ENCODE results near the gene ADAM10. TPM values are rescaled to one million over a fixed set of nuclear protein-coding genes. Genes with fewer than 3 reads are reported as not detected.
A peak's percentile ranks its signal among the peaks of the same experiment; 100 is the strongest.

The ADAM10 gene
- total RNA-seq, 1 experiment from 2014 or later = 132 TPM

DNA sequence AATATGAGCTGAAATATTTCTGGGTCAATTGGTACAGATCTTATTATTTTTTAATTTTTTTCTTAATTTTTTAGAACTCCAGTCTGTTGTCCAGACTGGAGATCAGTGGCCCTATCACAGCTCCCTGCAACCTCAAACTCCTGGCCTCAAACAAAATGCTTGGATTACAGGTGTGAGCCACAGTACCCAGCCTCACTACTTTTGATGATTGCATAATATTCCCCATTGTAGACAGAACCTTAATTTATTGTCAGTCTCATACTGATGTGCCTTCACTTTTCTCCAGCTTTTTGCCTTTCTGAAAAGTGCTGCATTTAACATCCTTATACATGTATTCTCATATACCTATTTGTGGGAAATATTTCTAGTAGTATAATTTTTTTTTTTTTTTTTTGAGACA lies 172.8 kb downstream of the ADAM10 start:
- no peak for DNase-seq (ENCODE audit: low read depth, low spot score)
- in situ Hi-C loops (cut with HindIII; ENCODE audit: low pct_unique_long_range_greater_than_20kb, low sequenced_read_pairs) = no loop called here

DNA sequence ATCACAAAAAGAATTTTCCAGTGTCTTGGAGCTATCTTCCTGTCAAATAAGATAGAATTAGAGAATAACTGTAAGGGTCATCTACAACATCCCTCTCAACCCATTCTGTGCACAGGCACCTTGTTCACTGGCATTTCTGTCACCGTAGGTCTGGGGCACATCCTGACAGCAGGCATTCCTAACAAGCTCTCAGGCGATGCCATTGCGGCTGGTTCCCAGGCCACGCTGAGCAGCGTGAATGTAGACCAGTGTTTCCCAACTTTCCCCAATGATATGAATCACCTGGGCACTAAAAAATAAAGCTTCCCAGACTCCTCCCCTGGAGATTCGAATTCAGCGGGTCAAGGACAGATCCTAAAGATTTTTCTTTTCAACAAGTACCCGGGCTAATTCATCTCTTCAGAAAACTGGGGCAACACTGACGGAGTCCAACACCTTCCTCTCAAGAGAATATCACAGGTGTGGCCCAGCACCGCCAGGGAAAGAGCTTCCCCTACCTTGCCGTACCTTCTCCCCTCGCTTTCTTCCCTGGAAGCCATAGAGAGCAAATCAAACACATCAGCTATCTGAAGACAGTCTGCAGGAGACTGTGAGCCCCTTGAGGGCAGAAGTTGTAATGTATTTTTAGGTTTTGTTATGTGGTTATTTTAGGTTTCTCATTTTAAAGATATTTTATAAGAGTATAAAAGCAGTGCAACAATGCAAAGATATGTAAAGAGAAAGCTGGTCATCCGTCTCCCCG lies 174.3 kb downstream of the ADAM10 start:
- in situ Hi-C loops (cut with HindIII; ENCODE audit: low pct_unique_long_range_greater_than_20kb, low sequenced_read_pairs) = no loop called here
- no peak for DNase-seq (ENCODE audit: low read depth, low spot score)

DNA sequence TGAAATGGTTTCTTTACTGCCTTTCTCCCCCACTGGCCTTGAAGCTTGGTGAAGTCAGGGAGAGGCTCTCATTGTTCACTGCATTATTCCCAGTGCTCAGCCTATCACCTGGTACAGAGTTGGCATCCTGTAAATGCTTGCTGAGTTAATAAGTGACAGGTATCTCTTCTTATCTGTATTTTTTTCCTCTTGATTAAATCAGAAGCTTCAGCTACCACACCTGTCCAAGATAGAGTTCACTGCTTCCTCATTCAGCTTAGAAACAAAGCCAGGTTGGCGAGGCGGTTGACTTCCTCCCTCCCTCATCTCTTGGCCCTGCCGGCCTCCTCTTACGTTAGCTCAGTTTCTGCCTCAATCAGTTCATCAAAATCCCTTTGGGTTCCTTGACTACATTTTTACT lies 174.9 kb downstream of the ADAM10 start:
- DNase-seq (ENCODE audit: low read depth, low spot score) = no peak
- in situ Hi-C loops (cut with HindIII; ENCODE audit: low pct_unique_long_range_greater_than_20kb, low sequenced_read_pairs) = no loop called here

DNA sequence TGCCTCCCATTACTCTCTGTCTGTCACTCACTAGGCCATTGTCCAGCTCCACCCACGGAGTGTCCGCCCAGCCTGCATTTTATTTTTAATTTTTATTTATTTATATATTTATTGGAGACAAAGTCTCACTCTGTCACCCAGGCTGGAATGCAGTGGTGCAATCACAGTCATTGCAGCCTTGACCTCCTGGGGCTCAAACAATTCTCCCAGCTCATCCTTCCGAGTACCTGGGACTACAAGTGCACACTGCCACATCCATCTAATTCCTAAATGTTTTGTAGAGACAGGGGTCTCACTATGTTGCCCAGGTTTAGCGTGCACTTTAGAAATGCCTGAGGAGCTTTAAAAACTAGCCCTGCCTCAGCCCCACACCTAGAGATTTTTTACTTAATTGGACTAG lies 176.2 kb downstream of the ADAM10 start:
- no peak for DNase-seq (ENCODE audit: low read depth, low spot score)
- in situ Hi-C loops (cut with HindIII; ENCODE audit: low pct_unique_long_range_greater_than_20kb, low sequenced_read_pairs) = no loop called here

DNA sequence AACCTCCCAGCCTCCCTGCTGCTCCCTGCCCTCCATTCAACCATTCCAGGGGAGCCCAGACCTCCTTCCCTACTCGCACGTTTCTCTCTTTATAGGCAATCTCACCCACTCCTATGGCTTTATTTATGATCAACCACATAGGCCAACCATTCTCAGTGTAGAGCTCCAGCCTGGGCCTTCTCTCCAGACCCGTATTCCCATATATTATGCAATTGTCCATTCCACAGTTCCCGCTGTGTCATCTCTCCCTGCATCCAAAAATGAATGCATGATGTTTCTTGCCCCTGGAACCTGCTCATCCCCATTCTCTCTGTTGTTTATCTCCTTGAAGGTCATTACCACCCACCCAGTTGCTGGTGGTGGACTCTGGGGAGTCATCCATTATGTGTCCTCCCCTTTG lies 177.0 kb downstream of the ADAM10 start:
- in situ Hi-C loops (cut with HindIII; ENCODE audit: low pct_unique_long_range_greater_than_20kb, low sequenced_read_pairs) = no loop called here
- no peak for DNase-seq (ENCODE audit: low read depth, low spot score)

DNA sequence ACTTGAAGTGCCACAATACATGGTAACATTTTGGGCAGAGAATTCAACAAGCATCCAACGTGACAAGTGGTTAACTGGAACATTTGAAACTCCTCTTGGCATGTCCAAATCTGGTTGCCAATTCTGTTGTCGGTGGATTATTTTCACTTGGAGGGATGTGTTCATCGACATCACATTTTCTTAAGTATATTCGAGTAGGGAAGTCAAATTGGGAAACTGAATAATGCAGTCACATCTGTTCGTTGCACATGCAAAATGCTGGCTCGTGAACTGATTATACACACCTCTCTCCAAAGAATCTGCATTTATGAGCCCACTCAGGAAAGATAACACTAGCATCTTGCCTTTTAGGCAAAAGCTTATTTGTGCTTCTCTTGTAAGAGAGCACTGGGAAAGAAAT lies 178.0 kb downstream of the ADAM10 start:
- DNase-seq (ENCODE audit: low read depth, low spot score) = no peak
- in situ Hi-C loops (cut with HindIII; ENCODE audit: low pct_unique_long_range_greater_than_20kb, low sequenced_read_pairs) = no loop called here

DNA sequence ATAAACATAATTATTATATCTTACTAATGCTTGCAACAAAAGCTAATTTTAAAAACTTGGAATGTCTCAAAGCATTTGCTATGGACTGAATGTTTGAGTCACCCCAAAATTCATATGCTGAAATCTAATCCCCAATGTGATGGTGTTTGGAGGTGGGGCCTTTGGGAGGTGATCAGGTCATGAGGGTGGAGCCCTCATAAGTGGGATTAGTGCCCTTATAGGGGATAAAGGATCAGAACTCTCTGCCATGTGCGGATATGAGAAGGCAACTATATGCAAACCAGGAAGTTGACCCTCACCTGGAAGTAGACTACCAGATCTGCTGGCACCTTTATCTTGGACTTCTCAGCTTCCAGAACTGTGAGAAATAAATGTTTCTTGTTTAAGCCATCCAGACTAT lies 180.1 kb downstream of the ADAM10 start:
- DNase-seq (ENCODE audit: low read depth, low spot score) = no peak
- in situ Hi-C loops (cut with HindIII; ENCODE audit: low pct_unique_long_range_greater_than_20kb, low sequenced_read_pairs) = no loop called here

DNA sequence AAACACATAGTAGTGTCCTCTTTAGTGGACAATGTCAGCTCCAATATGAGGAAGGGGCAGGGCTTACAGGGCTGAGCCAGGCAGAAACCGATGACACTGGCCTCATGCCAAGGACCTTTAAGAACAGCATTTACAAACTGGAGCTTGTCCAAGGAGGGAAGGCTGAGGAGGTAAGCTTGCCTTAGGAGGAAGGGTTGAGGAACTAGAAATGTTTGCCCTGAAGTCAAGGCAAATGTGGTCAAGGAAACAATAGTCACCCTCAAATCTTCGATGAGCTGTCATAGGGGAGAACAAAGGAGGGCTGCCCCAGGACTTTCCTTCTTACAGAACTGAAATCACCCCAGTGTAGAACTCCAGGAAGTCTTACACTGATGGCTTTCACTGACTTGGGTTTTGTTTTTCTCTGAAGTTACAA lies 181.3 kb downstream of the ADAM10 start:
- in situ Hi-C loops (cut with HindIII; ENCODE audit: low pct_unique_long_range_greater_than_20kb, low sequenced_read_pairs) = no loop called here
- DNase-seq (ENCODE audit: low read depth, low spot score) = peak; percentile 32

DNA sequence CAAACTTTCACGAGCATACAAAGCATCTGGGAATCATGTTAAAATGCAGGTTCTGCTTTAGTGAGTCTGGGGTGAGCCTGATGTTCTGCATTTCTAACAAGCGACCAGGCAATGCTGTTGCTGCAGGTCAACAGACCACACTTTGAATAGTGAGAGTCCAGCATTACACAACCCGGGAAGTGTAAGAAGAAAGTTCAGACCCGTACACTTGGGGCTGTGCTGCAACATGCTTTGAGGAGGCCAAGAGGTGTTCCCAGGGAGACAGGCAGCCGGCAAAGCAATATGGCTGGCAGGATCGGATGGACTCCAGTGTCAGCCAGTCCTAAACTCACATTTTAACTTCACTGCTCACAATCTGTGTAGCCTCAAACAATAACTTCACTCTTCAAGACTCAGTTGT lies 183.5 kb downstream of the ADAM10 start:
- in situ Hi-C loops (cut with HindIII; ENCODE audit: low pct_unique_long_range_greater_than_20kb, low sequenced_read_pairs) = no loop called here

DNA sequence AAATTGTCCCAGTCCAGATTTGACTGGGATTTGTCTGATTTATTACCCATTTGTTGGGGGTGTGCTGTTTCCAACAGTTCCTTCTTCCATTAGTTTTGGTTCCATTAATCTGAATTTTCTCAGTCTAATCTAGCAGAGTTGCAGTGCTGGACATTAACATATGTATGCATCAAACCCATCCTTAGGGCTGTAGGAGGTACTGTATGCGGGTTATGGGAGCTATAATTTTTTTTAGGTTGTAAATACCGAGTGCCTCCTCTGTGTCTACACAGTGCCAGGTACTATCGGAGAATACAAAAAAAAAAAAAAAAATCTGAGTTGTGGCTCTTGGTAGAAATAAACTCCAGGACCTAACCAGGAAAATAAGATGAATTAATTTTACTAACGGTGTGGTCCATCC lies 183.9 kb downstream of the ADAM10 start:
- in situ Hi-C loops (cut with HindIII; ENCODE audit: low pct_unique_long_range_greater_than_20kb, low sequenced_read_pairs) = no loop called here
- DNase-seq (ENCODE audit: low read depth, low spot score) = no peak

More for the DNA sequence above, 183.5 kb downstream of the ADAM10 start:
- no peak for DNase-seq (ENCODE audit: low read depth, low spot score)

DNA sequence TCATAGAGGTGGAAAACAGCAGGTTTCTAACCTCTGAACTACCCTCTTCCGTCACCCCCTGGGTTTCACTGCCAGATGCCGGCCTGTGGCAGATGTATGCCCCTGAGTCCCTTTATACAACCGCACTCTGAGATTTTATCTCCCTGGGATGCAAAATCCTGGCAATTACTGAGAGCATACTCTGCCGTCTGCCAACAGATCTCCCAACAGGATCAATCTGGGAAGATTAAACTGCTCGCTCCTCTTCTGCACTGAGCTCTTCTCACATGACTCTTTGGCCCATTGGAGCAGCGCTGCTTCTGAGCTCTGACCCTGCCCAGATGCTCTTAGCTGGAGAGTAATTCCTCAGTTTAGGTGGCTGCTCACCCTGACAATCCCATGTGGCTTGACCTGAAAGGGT lies 184.5 kb downstream of the ADAM10 start:
- in situ Hi-C loops (cut with HindIII; ENCODE audit: low pct_unique_long_range_greater_than_20kb, low sequenced_read_pairs) = no loop called here
- no peak for DNase-seq (ENCODE audit: low read depth, low spot score)

DNA sequence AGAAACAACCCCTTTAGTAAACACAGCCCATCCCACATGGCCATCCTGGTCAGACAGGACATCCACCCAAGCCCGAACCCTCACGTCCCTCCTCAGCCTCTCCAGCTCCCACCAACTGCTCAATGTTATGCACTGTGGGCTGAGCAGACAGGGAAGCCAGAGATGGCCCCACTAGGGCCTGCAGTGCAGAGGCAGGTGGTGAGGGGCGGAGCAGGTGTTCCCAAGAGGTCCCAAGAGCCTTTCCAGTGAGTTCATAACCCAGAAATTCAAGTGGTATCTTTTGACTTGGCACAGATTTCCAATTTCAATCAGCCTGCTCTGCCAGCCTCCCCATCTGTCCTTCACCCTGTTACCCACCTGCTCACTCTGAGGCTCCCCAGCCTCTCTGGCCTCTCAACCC lies 187.4 kb downstream of the ADAM10 start:
- in situ Hi-C loops (cut with HindIII; ENCODE audit: low pct_unique_long_range_greater_than_20kb, low sequenced_read_pairs) = no loop called here
- no peak for DNase-seq (ENCODE audit: low read depth, low spot score)

DNA sequence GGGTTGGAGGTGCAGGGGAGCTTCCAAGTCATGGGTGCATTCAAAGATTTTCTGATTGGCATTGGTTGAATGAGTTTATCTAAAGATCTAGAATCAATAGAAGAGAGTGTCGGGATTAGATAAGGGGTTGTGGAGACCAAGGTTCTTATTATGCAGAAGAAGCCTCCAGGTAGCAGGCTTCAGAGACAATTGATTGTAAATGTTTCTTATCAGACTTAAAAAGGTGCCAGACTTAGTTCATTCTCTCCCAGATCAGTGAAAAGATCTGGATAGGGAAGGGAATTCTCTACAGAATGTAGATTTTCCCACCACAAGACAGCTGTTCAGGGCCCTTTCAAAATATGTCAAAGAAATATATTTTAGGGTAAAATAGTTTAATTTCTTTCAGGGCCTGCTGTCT lies 188.2 kb downstream of the ADAM10 start:
- in situ Hi-C loops (cut with HindIII; ENCODE audit: low pct_unique_long_range_greater_than_20kb, low sequenced_read_pairs) = no loop called here
- DNase-seq (ENCODE audit: low read depth, low spot score) = no peak

DNA sequence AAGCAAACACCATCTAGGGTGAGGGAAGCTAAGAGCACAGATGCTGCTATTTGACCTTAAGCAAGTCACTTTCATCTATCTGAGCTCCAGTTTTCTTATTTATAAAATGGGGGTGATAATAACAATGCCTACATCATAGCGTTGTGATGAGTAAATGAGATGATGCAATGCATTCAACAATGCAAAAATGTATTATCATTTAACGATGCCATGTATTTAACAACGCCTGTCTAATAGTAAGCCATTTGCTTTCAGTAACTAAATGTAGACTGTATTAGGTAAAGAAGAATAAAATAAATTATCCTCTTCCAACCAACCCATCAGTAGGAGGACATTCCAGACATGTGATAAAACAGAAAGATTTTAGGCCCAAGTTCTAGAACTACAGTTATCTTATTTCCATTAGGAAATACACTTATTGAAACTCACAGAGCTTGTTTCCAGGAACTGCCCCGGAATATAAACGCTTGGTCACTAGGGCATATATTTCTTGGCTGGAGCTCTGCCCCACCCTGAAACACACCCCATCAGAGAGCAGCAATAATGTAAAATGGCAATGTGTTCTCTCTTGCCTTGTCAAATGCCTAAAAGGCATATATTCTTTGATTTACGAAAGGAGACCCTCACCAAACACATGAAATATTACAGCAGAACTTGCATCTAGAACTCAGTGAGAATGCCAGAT lies 189.5 kb downstream of the ADAM10 start:
- in situ Hi-C loops (cut with HindIII; ENCODE audit: low pct_unique_long_range_greater_than_20kb, low sequenced_read_pairs) = no loop called here

DNA sequence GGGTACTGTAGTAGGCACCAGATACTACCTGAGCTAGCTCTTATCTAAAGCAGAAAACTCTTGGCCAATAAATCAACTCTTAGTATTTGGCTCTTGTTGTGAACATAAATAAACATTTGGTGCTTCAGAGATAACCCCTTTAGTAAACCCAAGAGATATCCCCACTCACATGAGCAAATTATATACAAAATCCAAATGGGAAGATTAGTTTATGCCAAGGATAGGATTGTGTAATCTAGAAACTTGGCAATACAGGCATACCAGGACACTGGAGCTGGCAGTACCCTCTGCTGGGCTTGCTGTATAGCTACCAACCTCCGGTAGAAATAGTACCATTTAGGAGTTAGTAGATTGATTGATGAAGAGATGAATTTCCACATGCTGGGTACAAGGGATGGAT lies 190.7 kb downstream of the ADAM10 start:
- in situ Hi-C loops (cut with HindIII; ENCODE audit: low pct_unique_long_range_greater_than_20kb, low sequenced_read_pairs) = no loop called here
- DNase-seq (ENCODE audit: low read depth, low spot score) = no peak

More for the DNA sequence above, 189.5 kb downstream of the ADAM10 start:
- DNase-seq (ENCODE audit: low read depth, low spot score) = no peak

DNA sequence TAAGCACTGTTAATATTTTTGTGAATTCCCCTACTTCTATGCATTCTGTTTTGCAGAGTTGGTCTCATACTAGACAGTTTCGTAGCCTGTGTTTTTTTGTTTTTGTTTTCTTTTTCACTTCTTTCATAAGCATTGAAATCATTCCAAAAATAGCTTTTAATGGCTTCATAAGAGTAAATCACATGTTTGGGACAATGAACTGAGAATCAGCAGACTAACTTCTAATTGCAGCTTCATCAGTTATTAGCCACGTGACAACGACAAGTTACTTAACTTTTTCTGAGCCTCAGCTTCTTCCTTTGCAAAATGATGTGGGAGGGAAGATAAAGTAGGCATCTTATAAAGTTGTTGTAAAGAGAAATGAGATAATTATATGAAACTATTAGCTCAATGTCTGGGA lies 193.0 kb downstream of the ADAM10 start:
- DNase-seq (ENCODE audit: low read depth, low spot score) = peak; percentile 7
- in situ Hi-C loops (cut with HindIII; ENCODE audit: low pct_unique_long_range_greater_than_20kb, low sequenced_read_pairs) = no loop called here

DNA sequence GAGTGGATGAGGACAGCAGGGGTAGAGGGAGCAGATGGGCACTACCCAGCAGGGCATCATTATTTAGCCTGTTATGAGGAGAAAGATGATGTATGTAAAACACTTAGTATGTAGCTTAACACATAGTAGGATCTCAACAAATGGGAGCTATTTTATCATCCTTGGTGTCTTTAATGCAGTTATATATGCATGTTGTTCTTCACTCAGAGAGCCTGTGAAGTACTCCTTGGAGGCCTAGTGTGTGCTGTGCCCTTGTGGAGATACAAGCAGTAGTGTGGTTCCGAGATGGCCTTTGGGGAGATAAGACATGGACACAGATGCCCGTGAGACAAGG lies 193.5 kb downstream of the ADAM10 start:
- no peak for DNase-seq (ENCODE audit: low read depth, low spot score)
- in situ Hi-C loops (cut with HindIII; ENCODE audit: low pct_unique_long_range_greater_than_20kb, low sequenced_read_pairs) = no loop called here

DNA sequence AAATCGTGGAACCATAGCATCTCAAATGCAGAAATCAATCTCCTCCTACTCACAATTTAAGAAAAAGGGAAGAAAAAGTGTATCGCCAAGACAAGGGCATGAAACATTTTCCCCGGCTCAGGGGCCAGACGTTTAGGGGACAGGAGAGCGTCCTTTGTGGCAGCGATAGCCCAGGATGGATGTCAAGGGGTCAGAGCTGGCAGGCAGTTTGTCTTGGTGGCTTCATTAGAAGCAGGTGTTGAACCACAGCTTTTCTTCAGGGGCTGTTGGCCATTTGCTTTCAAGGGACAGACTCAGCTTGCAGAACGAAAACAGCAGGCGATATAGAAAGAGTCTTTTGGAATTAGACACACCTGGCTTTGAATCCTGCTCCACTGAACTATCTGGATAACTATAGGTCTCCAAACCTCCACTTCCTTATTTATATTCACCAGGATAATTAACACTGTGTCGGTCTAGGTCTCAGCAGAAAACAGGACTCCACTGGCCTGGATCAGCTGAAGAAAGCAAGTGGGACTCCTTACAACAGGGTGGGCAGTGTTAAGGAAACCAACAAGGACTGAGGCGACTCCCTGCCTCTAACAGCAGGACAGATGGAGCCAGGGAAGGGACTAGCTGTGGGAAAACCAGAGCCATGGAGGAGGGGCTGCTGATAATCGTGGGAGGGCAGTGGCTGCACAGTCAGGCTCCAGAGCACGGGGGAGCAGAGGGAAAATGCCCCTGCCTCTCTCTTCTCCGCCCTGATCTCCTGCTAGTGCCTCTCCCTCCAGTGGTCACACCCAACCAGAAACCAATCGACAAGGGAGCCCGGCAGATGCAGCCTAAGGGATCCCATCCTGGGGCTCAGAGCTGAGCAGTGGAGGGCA lies 194.1 kb downstream of the ADAM10 start:
- peak; percentile 18 for DNase-seq (ENCODE audit: low read depth, low spot score)
- in situ Hi-C loops (cut with HindIII; ENCODE audit: low pct_unique_long_range_greater_than_20kb, low sequenced_read_pairs) = no loop called here

DNA sequence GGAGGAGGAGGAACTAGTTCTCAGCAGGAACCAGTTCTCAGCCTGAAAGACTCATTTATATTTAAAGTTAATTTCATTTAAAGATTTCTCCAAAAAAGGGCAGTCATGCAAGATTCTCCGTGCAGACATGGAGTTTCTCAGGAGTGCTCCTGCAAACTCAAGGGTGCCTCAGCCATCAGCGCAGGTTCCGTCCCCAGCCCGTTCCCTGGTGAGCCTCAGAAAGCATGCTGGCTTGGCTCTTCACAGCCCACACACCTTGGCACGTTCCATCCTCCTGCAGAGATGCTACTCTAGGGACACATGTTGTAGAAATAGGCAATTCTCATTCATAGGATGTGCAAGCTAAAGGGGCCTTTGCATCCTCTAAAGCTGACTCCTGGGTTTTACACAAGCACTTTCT lies 194.7 kb downstream of the ADAM10 start:
- in situ Hi-C loops (cut with HindIII; ENCODE audit: low pct_unique_long_range_greater_than_20kb, low sequenced_read_pairs) = no loop called here
- no peak for DNase-seq (ENCODE audit: low read depth, low spot score)
